Cardiac muscle cell (in vitro differentiated cells and primary cell): Measurements from ENCODE around the gene MGLL. TPM values are rescaled to one million over a fixed set of nuclear protein-coding genes. Genes with fewer than 3 reads are reported as not detected.

Experiments
- DNase-seq, 2 donors: peaks; one replicate each; pipeline versions ENCODE4 v3.0.0 to v3.0.0-alpha.2; 2010 to 2017; ENCODE audit warnings: low read depth in 1 of 2, low spot score in 1 of 2
- H3K27ac ChIP-seq: fragments of 200-600 bp; sonication (generic); 2 replicates; pipeline ENCODE4 v1.5.1; 2016
- H3K27me3 ChIP-seq: fragments of 200-600 bp; sonication (generic); 2 replicates; pipeline ENCODE4 v1.6.0; 2016; ENCODE audit warnings: control low read depth
- H3K36me3 ChIP-seq: fragments of 200-600 bp; sonication (generic); 2 replicates; pipeline ENCODE4 v1.5.1; 2016; ENCODE audit warnings: control low read depth
- H3K4me1 ChIP-seq: fragments of 200-600 bp; sonication (generic); 2 replicates; pipeline ENCODE4 v1.8.1; 2017; ENCODE audit warnings: low read depth, mild to moderate bottlenecking, mixed run types
- H3K4me3 ChIP-seq: fragments of 200-600 bp; sonication (generic); 2 replicates; pipeline ENCODE4 v1.5.1; 2016; ENCODE audit warnings: mild to moderate bottlenecking
- H3K9me3 ChIP-seq: fragments of 200-600 bp; sonication (generic); 2 replicates; pipeline ENCODE4 v1.5.1; 2017; ENCODE audit warnings: low read depth, mild to moderate bottlenecking, control low read depth
- polyA plus RNA-seq: library from polyadenylated mRNA; unstranded; fragments of >200 nt; fragmentation: Nextera tagmentation; extraction: Ambion mirVana; gene quantifications from 2 replicates; pipeline ENCODE4 v1.2.1, GENCODE V29; 2016
- total RNA-seq: library from RNA; depleted of rRNA; stranded (reverse); fragments of >200 nt; gene quantifications from 2 replicates; pipeline ENCODE4 v1.2.3, GENCODE V29; 2016
- TF ChIP-seq, protein P1 (sequence below): IDR thresholded peaks from 2 replicates; pipeline ENCODE4 v1.5.1; 2012; ENCODE audit warnings: low read depth, mild to moderate bottlenecking, low read length

Gene MGLL
- total and polyA plus RNA-seq, 2 experiments from 2014 or later: 1.0 TPM

GRCh38 chr3:127772827-127773751 is 49.2 kb downstream of the MGLL start:
- Histone ChIP-seq H3K27me3 (no peaks in the 10 kb centered on the region), H3K4me1 (peaks cover 8% of the 10 kb centered on the region), H3K4me3 (no peak overlapping the region)

GRCh38 chr3:127772273-127772672 is 50.0 kb downstream of the MGLL start:
- Histone ChIP-seq H3K4me3 (no peak overlapping the region), H3K27ac (no peak overlapping the region), H3K9me3 (no peaks in the 10 kb centered on the region), H3K27me3 (no peaks in the 10 kb centered on the region), H3K4me1 (peaks cover 8% of the 10 kb centered on the region), H3K36me3 (no peaks in the 10 kb centered on the region)
- no peak for DNase-seq
- TF ChIP-seq, protein P1, sequence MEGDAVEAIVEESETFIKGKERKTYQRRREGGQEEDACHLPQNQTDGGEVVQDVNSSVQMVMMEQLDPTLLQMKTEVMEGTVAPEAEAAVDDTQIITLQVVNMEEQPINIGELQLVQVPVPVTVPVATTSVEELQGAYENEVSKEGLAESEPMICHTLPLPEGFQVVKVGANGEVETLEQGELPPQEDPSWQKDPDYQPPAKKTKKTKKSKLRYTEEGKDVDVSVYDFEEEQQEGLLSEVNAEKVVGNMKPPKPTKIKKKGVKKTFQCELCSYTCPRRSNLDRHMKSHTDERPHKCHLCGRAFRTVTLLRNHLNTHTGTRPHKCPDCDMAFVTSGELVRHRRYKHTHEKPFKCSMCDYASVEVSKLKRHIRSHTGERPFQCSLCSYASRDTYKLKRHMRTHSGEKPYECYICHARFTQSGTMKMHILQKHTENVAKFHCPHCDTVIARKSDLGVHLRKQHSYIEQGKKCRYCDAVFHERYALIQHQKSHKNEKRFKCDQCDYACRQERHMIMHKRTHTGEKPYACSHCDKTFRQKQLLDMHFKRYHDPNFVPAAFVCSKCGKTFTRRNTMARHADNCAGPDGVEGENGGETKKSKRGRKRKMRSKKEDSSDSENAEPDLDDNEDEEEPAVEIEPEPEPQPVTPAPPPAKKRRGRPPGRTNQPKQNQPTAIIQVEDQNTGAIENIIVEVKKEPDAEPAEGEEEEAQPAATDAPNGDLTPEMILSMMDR: no peak

More at GRCh38 chr3:127772827-127773751, 49.2 kb downstream of the MGLL start:
- no peaks in the 10 kb centered on the region for H3K9me3 ChIP-seq
- H3K36me3 ChIP-seq: no peaks in the 10 kb centered on the region
- TF ChIP-seq, protein P1: no peak
- DNase-seq: no peak
- H3K27ac ChIP-seq: no peak overlapping the region

- Histone ChIP-seq H3K27me3 (no peaks in the 10 kb centered on the region), H3K4me3 (no peak overlapping the region), H3K4me1 (peaks cover 8% of the 10 kb centered on the region), H3K36me3 (no peaks in the 10 kb centered on the region), H3K9me3 (no peaks in the 10 kb centered on the region), H3K27ac (no peak overlapping the region)
- DNase-seq: no peak
- TF ChIP-seq, protein P1: no peak
Observed at GRCh38 chr3:127771746-127772145, 50.6 kb downstream of the MGLL start.

- TF ChIP-seq, protein P1: no peak
- Histone ChIP-seq H3K36me3 (no peaks in the 10 kb centered on the region), H3K4me3 (no peak overlapping the region), H3K9me3 (no peaks in the 10 kb centered on the region), H3K27me3 (no peaks in the 10 kb centered on the region), H3K27ac (no peak overlapping the region), H3K4me1 (peaks cover 6% of the 10 kb centered on the region)
- no peak for DNase-seq
Observed at GRCh38 chr3:127770671-127771355, 51.5 kb downstream of the MGLL start.

DNA sequence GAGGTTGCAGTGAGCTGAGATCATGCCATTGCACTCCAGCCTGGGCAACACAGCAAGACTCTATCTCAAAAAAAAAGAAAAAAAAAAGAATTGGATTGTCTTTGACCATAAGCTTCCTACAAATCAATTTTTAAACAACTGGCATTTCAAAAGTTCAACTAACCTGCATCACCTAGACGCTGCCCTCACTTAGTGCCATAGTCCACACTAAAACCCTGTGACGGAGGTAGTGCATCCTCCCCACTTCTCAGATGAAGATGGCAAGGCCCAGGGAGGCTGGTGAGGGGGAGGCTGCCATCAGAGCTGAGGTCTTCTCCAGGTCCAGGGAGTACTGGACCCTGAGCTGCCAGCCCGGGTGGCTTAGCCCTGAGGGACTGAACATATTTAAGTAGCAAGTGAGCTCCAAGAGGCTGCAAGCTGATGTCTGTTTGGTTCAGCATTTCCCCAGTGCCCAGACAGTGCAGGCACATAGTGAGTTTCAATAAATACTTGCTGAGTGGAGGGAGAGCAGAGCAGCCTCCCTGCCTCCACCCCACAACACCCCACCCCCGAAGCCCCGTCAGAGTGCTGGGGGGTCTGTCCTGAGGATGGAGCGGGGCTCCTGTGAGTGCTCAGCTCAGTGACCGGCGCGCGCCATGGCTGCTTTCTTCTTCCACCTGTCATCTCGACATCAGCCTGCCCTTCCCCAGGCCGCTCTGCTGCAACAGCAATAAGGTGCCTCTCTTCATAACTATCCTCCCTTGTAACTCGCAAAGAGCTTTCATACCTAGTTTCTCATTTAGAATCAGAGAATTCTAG is 52.8 kb downstream of the MGLL start:
- TF ChIP-seq, protein P1: no peak
- Histone ChIP-seq H3K4me1 (no peaks in the 10 kb centered on the region), H3K36me3 (no peaks in the 10 kb centered on the region), H3K4me3 (no peak overlapping the region), H3K27ac (no peak overlapping the region), H3K27me3 (no peaks in the 10 kb centered on the region), H3K9me3 (no peaks in the 10 kb centered on the region)
- no peak for DNase-seq
